K562 (cell line): ENCODE measurements around the gene RNASEH2A. TPM values are rescaled to one million over a fixed set of nuclear protein-coding genes. Genes with fewer than 3 reads are reported as not detected.

Experiments
- ATF3 ChIP-seq, 2 experiments: fragments of 450-650 bp in 1 of 2; sonication (generic) in 1 of 2; formaldehyde crosslinking in 1 of 2; IDR thresholded peaks in 1 of 2; conservative IDR thresholded peaks in 1 of 2; 2 replicates each; pipeline versions ENCODE4 v1.6.1 to v1.8.1; 2016 to 2023; ENCODE audit warnings: mild to moderate bottlenecking in 2 of 2, moderate library complexity in 2 of 2, inconsistent platforms in 1 of 2, missing genetic modification reagents in 1 of 2
- CBFA2T3 ChIP-seq: fragments of 450-650 bp; IDR thresholded peaks from 2 replicates; pipeline ENCODE4 v1.6.1; 2017
- GTF3C2 ChIP-seq: IDR thresholded peaks from 3 replicates; pipeline ENCODE4 v1.6.1; 2011; ENCODE audit warnings: borderline replicate concordance, mild to moderate bottlenecking, moderate library complexity; ENCODE audit not compliant: insufficient read length; ENCODE audit errors: extremely low read depth
- HDAC3 ChIP-seq: fragments of 450-650 bp; IDR thresholded peaks from 2 replicates; pipeline ENCODE4 v1.6.1; 2018; ENCODE audit warnings: borderline replicate concordance, mild to moderate bottlenecking, moderate library complexity; ENCODE audit not compliant: partially characterized antibody
- JUN ChIP-seq, 2 experiments: sonication (generic) in 1 of 2; formaldehyde crosslinking in 1 of 2; IDR thresholded peaks; 2 replicates each; pipeline versions ENCODE4 v1.6.1 to v1.8.0; 2012 to 2022; ENCODE audit warnings: borderline replicate concordance in 2 of 2, mild to moderate bottlenecking in 2 of 2, improper control_type of control experiment in 1 of 2, low read depth in 1 of 2, low read length in 1 of 2, missing genetic modification reagents in 1 of 2
- KDM1A ChIP-seq, 2 experiments: fragments of 450-650 bp; IDR thresholded peaks; 2 replicates each; pipeline ENCODE4 v1.6.1; 2016; ENCODE audit warnings: mild to moderate bottlenecking in 2 of 2
- KLF10 ChIP-seq: fragments of 250-450 bp; sonication (Bioruptor Pico); IDR thresholded peaks from 2 replicates; pipeline ENCODE4 v1.6.1; 2021; ENCODE audit warnings: matching md5 sums
- NCOA1 ChIP-seq: fragments of 450-650 bp; IDR thresholded peaks from 2 replicates; pipeline ENCODE4 v1.6.1; 2016; ENCODE audit warnings: low read depth
- RBM25 ChIP-seq: fragments of 200-400 bp; formaldehyde crosslinking; IDR thresholded peaks from 2 replicates; pipeline ENCODE4 v1.6.1; 2018; ENCODE audit warnings: low read length, low read depth, moderate library complexity; ENCODE audit not compliant: severe bottlenecking
- ZBTB1 ChIP-seq: sonication (generic); formaldehyde crosslinking; IDR thresholded peaks from 2 replicates; pipeline ENCODE4 v1.8.1; 2023; ENCODE audit warnings: missing genetic modification reagents, low read depth, mild to moderate bottlenecking, borderline replicate concordance
- ZNF282 ChIP-seq: sonication (generic); formaldehyde crosslinking; IDR thresholded peaks from 2 replicates; pipeline ENCODE4 v1.8.1; 2023; ENCODE audit warnings: missing genetic modification reagents
- polyA plus RNA-seq, 8 experiments: library from polyadenylated mRNA; depleted of rRNA in 4 of 8; stranded (reverse) in 5 of 8; unstranded in 3 of 8; fragments of >200 nt; fragmentation: Nextera tagmentation in 2 of 8; fragmentation: Illumina TruSeq in 1 of 8; extraction: Ambion mirVana in 2 of 8; extraction: Trizol in 1 of 8; gene quantifications; 2 replicates each; pipeline versions ENCODE4 v1.2.1 to v1.2.3, GENCODE V29; 2011 to 2014; ENCODE audit warnings: inconsistent platforms in 1 of 8, missing spikeins in 1 of 8
- total RNA-seq, 7 experiments: library from RNA; depleted of rRNA in 6 of 7; stranded (reverse); fragments of >200 nt in 6 of 7; fragmentation: Illumina TruSeq in 2 of 7; extraction: Trizol in 2 of 7; gene quantifications; 2 replicates each; pipeline versions ENCODE4 v1.2.1 to v1.2.3, GENCODE V29; 2011 to 2021; ENCODE audit warnings: low replicate concordance in 1 of 7
- TF ChIP-seq, protein P1 (sequence below): fragments of 250-450 bp; sonication (Bioruptor Pico); IDR thresholded peaks from 2 replicates; pipeline ENCODE4 v1.9.0; 2021; ENCODE audit warnings: mild to moderate bottlenecking

RNASEH2A gene
- total and polyA plus RNA-seq, 9 of the 15 experiments (the other 6 are each of a cell fraction or from before 2014, with no cell fraction given), result 22.3 to 78.0 (median 61.7) TPM

DNA sequence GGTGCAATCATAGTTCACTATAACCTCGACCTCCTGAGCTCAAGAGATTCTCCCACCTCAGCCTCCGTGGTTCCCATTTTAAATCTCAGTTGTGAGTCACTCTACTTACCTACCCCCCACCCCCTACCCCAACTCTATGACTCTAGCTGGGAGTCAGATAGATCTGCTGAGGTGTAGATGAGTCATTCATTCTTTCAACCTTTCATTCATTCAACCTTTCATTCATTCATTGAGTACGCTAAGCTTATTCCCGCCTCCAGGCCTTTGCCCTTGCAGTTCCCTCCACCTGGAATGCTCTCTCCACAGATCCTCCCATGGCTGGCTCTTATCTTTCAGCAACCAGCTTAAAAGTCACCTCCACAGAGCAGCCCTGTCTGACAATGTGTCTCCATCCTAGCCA, 30.8 kb downstream of the RNASEH2A start (continued):
- 0 out of 2 replicates have a peak, but pooled peaks have one; percentile 23 for TF ChIP-seq JUN (IDR thresholded peaks at IDR 0.05; ENCODE audit: borderline replicate concordance, low read depth, low read length)
- no peak for TF ChIP-seq JUN (CRISPR knock-in tag; IDR thresholded peaks at IDR 0.05; ENCODE audit: borderline replicate concordance)
- TF ChIP-seq RBM25, result peak; percentile 14
- TF ChIP-seq GTF3C2, result no peak
- no peak for TF ChIP-seq HDAC3
- peak; percentile 78 to 80 for TF ChIP-seq KDM1A (IDR thresholded peaks at IDR 0.05)
- TF ChIP-seq NCOA1, result no peak
- no peak for TF ChIP-seq KLF10 (CRISPR knock-in tag)
- no peak for TF ChIP-seq ZNF282 (CRISPR knock-in tag)
- TF ChIP-seq ZBTB1 (CRISPR knock-in tag), result no peak
- 0 out of 2 replicates have a peak, but pooled peaks have one; percentile 13 for TF ChIP-seq CBFA2T3
- peak; percentile 78 for TF ChIP-seq ATF3 (IDR thresholded peaks at IDR 0.05)
- no peak for TF ChIP-seq ATF3 (CRISPR knock-in tag; conservative IDR thresholded peaks at IDR 0.05)
- TF ChIP-seq, protein P1, sequence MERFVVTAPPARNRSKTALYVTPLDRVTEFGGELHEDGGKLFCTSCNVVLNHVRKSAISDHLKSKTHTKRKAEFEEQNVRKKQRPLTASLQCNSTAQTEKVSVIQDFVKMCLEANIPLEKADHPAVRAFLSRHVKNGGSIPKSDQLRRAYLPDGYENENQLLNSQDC (CRISPR knock-in tag), result no peak
